ENCODE measurements around the gene GALNT2. TPM values are rescaled to one million over a fixed set of nuclear protein-coding genes. Genes with fewer than 3 reads are reported as not detected.

GALNT2 gene
- total RNA-seq, 1 experiment from 2014 or later: 62.2 TPM

DNA sequence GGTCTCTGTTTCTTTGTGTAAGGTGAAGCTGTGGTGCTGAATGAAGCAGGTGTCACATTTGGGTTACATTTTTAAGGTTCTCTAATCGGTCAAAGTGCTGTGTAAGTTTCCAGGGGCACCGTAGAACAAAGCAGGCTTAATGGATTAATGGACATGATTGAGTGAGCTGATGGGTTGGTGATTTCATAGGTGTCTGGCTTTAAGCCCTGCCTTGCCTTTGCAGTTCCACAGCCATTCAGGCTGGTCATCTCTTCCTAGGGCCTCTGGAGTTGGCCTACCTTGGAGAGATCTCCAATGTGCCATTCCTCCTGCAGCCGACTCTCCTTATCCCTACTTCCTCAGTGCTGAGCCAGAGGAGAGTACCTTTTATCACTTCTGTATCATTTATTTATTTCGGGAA lies 15.2 kb downstream of the GALNT2 start:
- no TSS peak for BruUV-seq (replicated peaks)
- intact Hi-C loops (cut with micrococcal nuclease; ENCODE audit: unreplicated experiment): no loop called here
- H3K27me3 ChIP-seq (replicated peaks; ENCODE audit: control insufficient read depth, insufficient read depth, low read length): no peaks in the 10 kb centered on the region
- H3K9me3 Mint-ChIP-seq (ENCODE audit: unreplicated experiment): no peaks in the 10 kb centered on the region
- H3K4me3 Mint-ChIP-seq (ENCODE audit: unreplicated experiment): no peak overlapping the region
- H3K36me3 ChIP-seq (ENCODE audit: control insufficient read depth, insufficient read depth, low read length): no peaks in the 10 kb centered on the region
- ChIA-PET CTCF (no interaction called here), POLR2A (no interaction called here)
- peaks cover 7% of the 10 kb centered on the region for H3K36me3 Mint-ChIP-seq (ENCODE audit: insufficient read depth, unreplicated experiment)
- H3K27me3 Mint-ChIP-seq (ENCODE audit: insufficient read depth, unreplicated experiment): no peaks in the 10 kb centered on the region
- peaks cover 29% of the 10 kb centered on the region for H3K4me1 Mint-ChIP-seq (ENCODE audit: low read depth, unreplicated experiment)
- TF ChIP-seq, protein P1, sequence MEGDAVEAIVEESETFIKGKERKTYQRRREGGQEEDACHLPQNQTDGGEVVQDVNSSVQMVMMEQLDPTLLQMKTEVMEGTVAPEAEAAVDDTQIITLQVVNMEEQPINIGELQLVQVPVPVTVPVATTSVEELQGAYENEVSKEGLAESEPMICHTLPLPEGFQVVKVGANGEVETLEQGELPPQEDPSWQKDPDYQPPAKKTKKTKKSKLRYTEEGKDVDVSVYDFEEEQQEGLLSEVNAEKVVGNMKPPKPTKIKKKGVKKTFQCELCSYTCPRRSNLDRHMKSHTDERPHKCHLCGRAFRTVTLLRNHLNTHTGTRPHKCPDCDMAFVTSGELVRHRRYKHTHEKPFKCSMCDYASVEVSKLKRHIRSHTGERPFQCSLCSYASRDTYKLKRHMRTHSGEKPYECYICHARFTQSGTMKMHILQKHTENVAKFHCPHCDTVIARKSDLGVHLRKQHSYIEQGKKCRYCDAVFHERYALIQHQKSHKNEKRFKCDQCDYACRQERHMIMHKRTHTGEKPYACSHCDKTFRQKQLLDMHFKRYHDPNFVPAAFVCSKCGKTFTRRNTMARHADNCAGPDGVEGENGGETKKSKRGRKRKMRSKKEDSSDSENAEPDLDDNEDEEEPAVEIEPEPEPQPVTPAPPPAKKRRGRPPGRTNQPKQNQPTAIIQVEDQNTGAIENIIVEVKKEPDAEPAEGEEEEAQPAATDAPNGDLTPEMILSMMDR (IDR thresholded peaks at IDR 0.05; ENCODE audit: insufficient read depth in 1 of 2, low read depth in 1 of 2, low read length in 1 of 2, severe bottlenecking in 1 of 2, unreplicated experiment in 1 of 2): no peak
- H3K27ac Mint-ChIP-seq (ENCODE audit: unreplicated experiment): peak overlapping the region; percentile 71
- no peak overlapping the region for H3K4me3 ChIP-seq (ENCODE audit: low read depth, low read length)
- DNase-seq: no peak
- peaks cover 26% of the 10 kb centered on the region for H3K4me1 ChIP-seq
- no peaks in the 10 kb centered on the region for H3K9me3 ChIP-seq

DNA sequence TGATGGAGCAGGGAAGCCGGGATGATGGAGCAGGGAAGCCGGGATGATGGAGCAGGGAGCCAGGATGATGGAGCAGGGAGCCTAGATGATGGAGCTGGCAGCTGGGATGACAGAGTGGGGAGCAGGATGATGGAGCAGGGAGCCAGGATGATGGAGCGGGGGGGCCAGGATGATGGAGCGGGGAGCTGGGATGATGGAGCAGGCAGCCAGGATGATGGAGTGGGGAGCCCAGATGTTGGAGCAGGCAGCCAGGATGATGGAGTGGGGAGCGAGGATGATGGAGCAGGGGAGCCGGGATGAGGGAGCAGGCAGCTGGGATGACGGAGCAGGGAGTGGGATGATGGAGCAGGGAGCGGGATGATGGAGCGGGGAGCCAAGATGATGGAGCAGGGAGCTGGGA lies 16.0 kb downstream of the GALNT2 start:
- H3K4me1 ChIP-seq: peaks cover 26% of the 10 kb centered on the region
- H3K9me3 ChIP-seq: no peaks in the 10 kb centered on the region
- DNase-seq: no peak
- Mint-ChIP-seq H3K27ac (ENCODE audit: unreplicated experiment) (peak overlapping the region; percentile 71), H3K4me3 (ENCODE audit: unreplicated experiment) (no peak overlapping the region), H3K27me3 (ENCODE audit: insufficient read depth, unreplicated experiment) (no peaks in the 10 kb centered on the region), H3K9me3 (ENCODE audit: unreplicated experiment) (no peaks in the 10 kb centered on the region), H3K4me1 (ENCODE audit: low read depth, unreplicated experiment) (peaks cover 29% of the 10 kb centered on the region), H3K36me3 (ENCODE audit: insufficient read depth, unreplicated experiment) (peaks cover 7% of the 10 kb centered on the region)
- no peaks in the 10 kb centered on the region for H3K36me3 ChIP-seq (ENCODE audit: control insufficient read depth, insufficient read depth, low read length)
- POLR2A ChIA-PET: no interaction called here
- CTCF ChIA-PET: no interaction called here
- no peaks in the 10 kb centered on the region for H3K27me3 ChIP-seq (replicated peaks; ENCODE audit: control insufficient read depth, insufficient read depth, low read length)
- TF ChIP-seq, protein P1 (IDR thresholded peaks at IDR 0.05; ENCODE audit: insufficient read depth in 1 of 2, low read depth in 1 of 2, low read length in 1 of 2, severe bottlenecking in 1 of 2, unreplicated experiment in 1 of 2): no peak
- intact Hi-C loops (cut with micrococcal nuclease; ENCODE audit: unreplicated experiment): no loop called here
- no TSS peak for BruUV-seq (replicated peaks)
- no peak overlapping the region for H3K4me3 ChIP-seq (ENCODE audit: low read depth, low read length)

DNA sequence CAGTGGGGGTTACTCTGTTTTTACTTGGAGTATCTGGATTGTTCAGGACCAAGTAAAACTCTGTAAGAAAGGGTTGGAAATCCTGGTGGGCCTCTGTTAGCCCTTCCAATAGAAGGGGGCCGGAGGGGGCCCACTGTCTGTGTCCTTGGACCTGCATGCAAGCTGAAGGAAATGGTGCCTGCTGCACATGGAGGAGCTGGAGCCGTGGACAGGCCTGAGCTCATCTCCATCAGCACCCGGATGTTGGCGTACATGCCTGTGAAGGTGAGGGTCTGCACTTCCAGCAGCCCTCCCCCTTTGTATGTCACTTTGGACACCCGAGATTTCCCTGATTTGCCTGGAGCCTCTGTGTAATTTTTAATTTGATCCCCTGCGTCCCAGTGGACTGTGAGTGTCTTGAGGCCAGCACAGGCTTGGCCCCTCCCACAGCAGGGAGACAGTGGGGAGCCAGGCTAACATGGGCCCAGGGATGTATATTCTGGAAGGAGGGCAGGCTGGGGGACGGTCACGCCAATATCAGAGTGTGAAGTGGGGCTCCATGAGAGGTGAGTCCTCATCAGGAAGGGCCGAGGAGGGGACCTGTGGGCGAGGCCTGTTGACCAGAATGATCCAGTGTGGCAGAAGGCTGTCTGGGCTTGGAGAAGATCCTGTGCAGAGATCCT lies 16.8 kb downstream of the GALNT2 start:
- intact Hi-C loops (cut with micrococcal nuclease; ENCODE audit: unreplicated experiment): no loop called here
- CTCF ChIA-PET: interaction anchor here (1.4 kb wide), 1 partner anchor 37 kb away, joined by 4 read pairs; no protein-coding TSS in a partner anchor

More for the DNA sequence above, 16.8 kb downstream of the GALNT2 start:
- Histone ChIP-seq H3K4me3 (ENCODE audit: low read depth, low read length) (no peak overlapping the region), H3K4me1 (peaks cover 26% of the 10 kb centered on the region), H3K9me3 (no peaks in the 10 kb centered on the region), H3K27me3 (replicated peaks; ENCODE audit: control insufficient read depth, insufficient read depth, low read length) (no peaks in the 10 kb centered on the region), H3K36me3 (ENCODE audit: control insufficient read depth, insufficient read depth, low read length) (no peaks in the 10 kb centered on the region)
- Mint-ChIP-seq H3K4me3 (ENCODE audit: unreplicated experiment) (no peak overlapping the region), H3K36me3 (ENCODE audit: insufficient read depth, unreplicated experiment) (peaks cover 7% of the 10 kb centered on the region), H3K4me1 (ENCODE audit: low read depth, unreplicated experiment) (peaks cover 29% of the 10 kb centered on the region), H3K27ac (ENCODE audit: unreplicated experiment) (peak overlapping the region; percentile 62), H3K9me3 (ENCODE audit: unreplicated experiment) (no peaks in the 10 kb centered on the region), H3K27me3 (ENCODE audit: insufficient read depth, unreplicated experiment) (no peaks in the 10 kb centered on the region)
- POLR2A ChIA-PET: no interaction called here
- no TSS peak for BruUV-seq (replicated peaks)
- TF ChIP-seq, protein P1 (IDR thresholded peaks at IDR 0.05; ENCODE audit: insufficient read depth in 1 of 2, low read depth in 1 of 2, low read length in 1 of 2, severe bottlenecking in 1 of 2, unreplicated experiment in 1 of 2): no peak
- DNase-seq: no peak
